Tongue (tissue), 2 donors: Measurements from ENCODE around the gene SHC1. TPM values are rescaled to one million over a fixed set of nuclear protein-coding genes. Genes with fewer than 3 reads are reported as not detected.
A peak's percentile ranks its signal among the peaks of the same experiment; 100 is the strongest.

ENCODE experiments used
- DNase-seq: peaks from one replicate; pipeline ENCODE4 v3.0.0-alpha.2; 2015
- total RNA-seq: library from RNA; depleted of rRNA; stranded (reverse); fragments of >200 nt; gene quantifications from one replicate; pipeline ENCODE4 v1.2.3, GENCODE V29; 2014

The SHC1 gene
- total RNA-seq: 67.9 TPM

DNA sequence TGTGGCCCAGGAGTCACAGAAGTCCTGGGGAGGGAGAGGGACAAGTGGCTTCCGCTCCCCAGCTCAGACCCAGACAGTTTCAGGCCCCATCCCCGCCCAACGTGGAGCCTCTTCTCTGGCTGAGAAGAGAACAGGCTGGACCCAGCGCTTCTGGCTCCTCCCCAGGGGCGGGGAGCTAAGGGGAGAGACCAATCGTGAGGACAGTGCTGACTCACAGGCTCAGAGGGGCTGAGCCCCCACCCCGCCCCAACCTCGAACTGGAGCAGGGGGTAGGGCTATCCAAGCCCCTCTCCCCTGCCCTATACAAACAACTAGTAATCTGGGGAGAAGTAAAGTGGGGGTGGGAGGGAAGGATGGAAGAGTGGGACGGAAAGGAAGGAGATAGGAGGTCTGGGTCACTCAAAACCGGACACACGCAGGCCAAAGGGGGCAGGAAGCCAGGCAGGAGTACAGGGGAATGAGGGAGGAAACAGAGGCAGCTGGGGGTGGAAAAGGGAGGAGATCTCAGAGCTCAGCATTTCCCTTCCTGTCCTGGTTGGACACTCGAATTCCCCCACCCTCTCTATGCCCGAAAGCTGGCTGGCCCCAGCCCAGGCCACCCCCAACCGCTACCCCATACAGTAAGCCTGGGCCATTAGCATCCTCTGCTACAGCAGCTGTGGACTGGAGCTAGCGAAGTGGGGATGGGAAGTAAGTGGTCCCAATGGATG, at the start of gene SHC1:
Gene SHC1 (minus strand): TSS at position 117 of the 710 bp plus-strand sequence. CDS start 221 bp downstream, outside the sequence.
- peak; percentile 97 for DNase-seq

- no peak for DNase-seq
These were observed 49.1 kb upstream of the SHC1 start for GRCh38 chr1:155019377-155020245.

GRCh38 chr1:155018617-155019348, 48.2 kb upstream of the SHC1 start:
- no peak for DNase-seq

GRCh38 chr1:155017946-155018316, 47.4 kb upstream of the SHC1 start:
- DNase-seq: no peak

- DNase-seq: peak; percentile 93
These were observed 46.7 kb upstream of the SHC1 start for GRCh38 chr1:155017041-155017945.

DNA sequence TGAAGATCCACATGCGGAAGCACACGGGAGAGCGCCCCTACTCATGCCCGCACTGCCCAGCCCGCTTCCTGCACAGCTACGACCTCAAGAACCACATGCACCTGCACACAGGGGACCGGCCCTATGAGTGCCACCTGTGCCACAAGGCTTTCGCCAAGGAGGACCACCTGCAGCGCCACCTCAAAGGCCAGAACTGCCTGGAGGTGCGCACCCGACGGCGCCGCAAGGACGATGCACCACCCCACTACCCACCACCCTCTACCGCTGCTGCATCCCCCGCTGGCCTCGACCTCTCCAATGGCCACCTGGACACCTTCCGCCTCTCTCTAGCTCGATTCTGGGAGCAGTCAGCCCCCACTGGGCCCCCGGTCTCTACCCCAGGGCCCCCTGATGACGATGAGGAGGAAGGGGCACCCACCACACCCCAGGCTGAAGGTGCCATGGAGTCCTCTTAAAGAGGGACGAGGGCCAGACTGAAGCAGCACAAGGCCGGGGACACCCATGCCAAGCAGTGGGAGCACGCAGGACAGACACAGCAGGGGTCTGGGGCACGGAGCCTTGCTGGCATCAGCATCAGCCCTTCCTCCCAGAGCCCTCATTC, 45.8 kb upstream of the SHC1 start:
- no peak for DNase-seq

- DNase-seq: no peak
These were observed 45.1 kb upstream of the SHC1 start for GRCh38 chr1:155015527-155016230.

DNA sequence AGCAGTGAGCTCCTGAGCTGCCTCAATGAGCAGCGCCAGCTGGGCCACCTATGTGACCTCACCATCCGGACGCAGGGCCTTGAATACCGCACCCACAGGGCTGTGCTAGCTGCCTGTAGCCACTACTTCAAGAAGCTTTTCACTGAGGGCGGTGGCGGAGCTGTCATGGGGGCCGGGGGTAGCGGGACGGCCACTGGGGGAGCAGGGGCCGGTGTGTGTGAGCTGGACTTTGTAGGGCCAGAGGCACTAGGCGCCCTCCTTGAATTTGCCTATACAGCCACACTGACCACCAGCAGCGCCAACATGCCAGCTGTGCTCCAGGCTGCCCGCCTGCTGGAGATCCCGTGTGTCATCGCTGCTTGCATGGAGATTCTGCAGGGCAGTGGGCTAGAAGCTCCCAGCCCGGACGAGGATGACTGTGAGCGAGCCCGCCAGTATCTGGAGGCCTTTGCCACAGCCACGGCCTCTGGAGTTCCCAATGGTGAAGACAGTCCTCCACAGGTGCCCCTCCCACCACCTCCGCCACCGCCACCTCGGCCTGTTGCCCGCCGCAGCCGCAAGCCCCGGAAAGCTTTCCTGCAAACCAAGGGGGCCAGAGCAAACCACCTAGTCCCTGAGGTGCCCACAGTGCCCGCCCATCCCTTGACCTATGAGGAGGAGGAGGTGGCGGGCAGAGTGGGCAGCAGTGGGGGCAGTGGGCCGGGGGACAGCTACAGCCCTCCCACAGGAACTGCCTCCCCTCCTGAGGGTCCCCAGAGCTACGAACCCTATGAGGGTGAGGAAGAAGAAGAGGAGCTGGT, 44.4 kb upstream of the SHC1 start:
- no peak for DNase-seq

- DNase-seq: no peak
These were observed 43.1 kb upstream of the SHC1 start for GRCh38 chr1:155013632-155014031.

- DNase-seq: no peak
These were observed 42.4 kb upstream of the SHC1 start for GRCh38 chr1:155012776-155013602.

DNA sequence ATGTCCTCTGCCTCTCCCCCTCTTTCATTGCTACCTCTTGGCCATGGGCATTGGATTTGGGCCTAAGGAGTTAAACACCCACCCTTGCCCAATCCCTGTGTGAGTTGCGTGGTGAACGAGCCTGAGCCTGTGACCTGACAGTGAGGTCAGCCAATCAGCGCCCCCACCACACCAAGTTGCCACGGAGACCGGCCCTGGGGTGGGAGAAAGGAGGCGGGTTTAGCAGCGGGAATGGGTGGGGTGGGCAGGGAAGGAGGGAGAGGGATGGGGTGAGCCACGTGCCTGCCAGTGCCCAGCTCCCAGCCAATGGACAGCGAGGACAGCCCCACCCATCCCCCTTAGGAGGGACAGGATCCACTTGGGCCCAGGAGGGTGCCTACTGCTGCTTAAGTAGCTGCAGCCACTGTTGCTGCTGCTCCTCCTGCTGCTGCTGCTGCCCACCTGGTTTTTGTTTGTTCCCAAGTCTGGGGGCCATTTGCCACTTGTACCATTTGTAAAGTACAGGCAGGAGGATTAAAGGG, 41.5 kb upstream of the SHC1 start:
- peak; percentile 73 for DNase-seq

DNA sequence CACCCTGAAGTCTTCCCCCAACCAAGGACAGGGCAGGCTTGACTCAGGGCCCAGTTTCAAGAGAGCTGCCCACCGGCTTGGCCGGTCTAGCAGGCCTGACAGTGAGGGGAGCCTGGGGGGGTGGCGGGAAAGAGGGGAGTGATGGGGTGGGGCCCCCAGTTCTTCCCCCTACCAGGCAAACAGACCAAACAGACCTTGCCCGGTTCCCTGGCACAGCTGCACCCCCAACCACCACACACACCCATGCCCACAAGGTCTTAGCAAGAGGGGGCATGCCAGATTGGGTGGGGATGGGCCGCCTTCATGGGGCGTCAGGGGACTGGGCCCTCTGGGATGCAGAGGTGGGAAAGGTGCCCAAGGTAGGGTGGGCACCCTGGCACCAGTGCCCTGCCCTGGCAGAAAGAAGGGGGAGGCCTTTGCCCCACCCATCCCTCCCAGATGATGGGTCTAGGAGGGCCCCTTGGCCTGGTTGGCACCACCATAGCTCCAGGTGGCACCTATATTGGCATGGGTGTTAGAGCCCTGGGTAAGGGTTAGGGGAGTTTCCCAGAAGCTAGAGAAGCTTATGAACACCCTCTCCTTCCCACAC, 41.0 kb upstream of the SHC1 start:
- no peak for DNase-seq

DNA sequence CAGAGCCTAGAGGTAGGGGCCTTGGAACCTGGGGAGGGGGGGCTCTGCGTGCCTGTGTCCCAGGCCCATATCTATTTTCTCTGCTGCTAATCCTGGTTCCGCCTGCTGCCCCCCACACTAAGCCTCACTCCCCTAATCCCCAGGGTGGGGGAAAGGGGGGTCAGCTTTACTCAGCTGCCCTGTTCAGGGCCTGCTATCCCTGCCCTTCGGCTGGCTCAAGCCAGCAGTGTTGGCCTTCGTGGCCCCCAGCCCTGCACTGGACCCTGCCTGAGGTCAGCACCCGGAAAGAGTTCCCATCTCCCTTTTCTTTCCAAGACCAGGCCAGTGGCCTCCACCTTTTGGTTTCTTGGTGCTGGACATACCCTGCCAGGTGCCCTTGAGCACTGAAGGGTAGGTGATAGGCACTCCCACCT, 40.5 kb upstream of the SHC1 start:
- DNase-seq: no peak

GRCh38 chr1:155010211-155010918, 39.8 kb upstream of the SHC1 start:
- no peak for DNase-seq

DNA sequence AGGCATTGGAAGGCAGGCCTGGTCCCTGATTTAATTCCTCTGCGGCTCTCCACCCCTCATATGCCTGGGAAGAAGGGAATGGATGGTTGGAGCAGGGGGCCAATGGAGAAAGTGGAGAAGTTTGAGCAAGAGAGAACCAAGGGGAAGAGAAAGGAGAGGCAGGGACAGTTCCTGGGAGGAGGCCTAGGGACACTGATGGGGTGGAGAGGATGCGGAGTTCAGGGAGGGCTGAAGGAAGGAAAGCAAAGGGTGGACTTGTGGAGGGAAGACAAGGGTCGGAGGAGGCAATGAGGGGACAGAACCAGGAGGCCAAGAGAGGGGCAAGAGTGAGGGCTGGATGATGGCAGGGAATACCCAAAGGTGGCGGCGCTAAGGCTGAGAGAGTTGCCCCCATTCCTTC, 39.2 kb upstream of the SHC1 start:
- no peak for DNase-seq

- DNase-seq: no peak
These were observed 38.7 kb upstream of the SHC1 start for GRCh38 chr1:155009221-155009711.
